ENCODE results near the gene NRP2. TPM values are rescaled to one million over a fixed set of nuclear protein-coding genes. Genes with fewer than 3 reads are reported as not detected.
A peak's percentile ranks its signal among the peaks of the same experiment; 100 is the strongest.

NRP2 gene
- total RNA-seq, 2 donors from 2014 or later: 2.5 to 2.6 TPM

- Mint-ChIP-seq H3K27ac (no peak overlapping the region), H3K36me3 (ENCODE audit: insufficient read depth in 2 of 2) (no peaks in the 10 kb centered on the region), H3K4me1 (ENCODE audit: low read depth) (no peaks in the 10 kb centered on the region), H3K4me3 (no peak overlapping the region), H3K27me3 (ENCODE audit: low read depth) (peaks cover 19% of the 10 kb centered on the region), H3K9me3 (no peaks in the 10 kb centered on the region)
- ATAC-seq (replicated peaks in 1 of 2) (no peak), DNase-seq (no peak)
These were observed 58.1 kb downstream of the NRP2 start for GRCh38 chr2:205740381-205740780.

- Mint-ChIP-seq H3K27me3 (ENCODE audit: low read depth) (peaks cover 19% of the 10 kb centered on the region), H3K9me3 (no peaks in the 10 kb centered on the region), H3K4me1 (ENCODE audit: low read depth) (no peaks in the 10 kb centered on the region), H3K4me3 (no peak overlapping the region), H3K36me3 (ENCODE audit: insufficient read depth in 2 of 2) (no peaks in the 10 kb centered on the region), H3K27ac (no peak overlapping the region)
- ATAC-seq (replicated peaks in 1 of 2) (no peak), DNase-seq (no peak)
These were observed 59.1 kb downstream of the NRP2 start for GRCh38 chr2:205741256-205741978.

- H3K27me3 Mint-ChIP-seq (ENCODE audit: low read depth): peaks cover 19% of the 10 kb centered on the region
- H3K27ac Mint-ChIP-seq: no peak overlapping the region
- H3K9me3 Mint-ChIP-seq: no peaks in the 10 kb centered on the region
- no peak overlapping the region for H3K4me3 Mint-ChIP-seq
- no peaks in the 10 kb centered on the region for H3K36me3 Mint-ChIP-seq (ENCODE audit: insufficient read depth in 2 of 2)
- no peak for DNase-seq
- no peak for ATAC-seq (replicated peaks in 1 of 2)
- H3K4me1 Mint-ChIP-seq (ENCODE audit: low read depth): peaks cover 1% of the 10 kb centered on the region
These were observed 60.8 kb downstream of the NRP2 start for GRCh38 chr2:205743137-205743536.

- H3K9me3 Mint-ChIP-seq: no peaks in the 10 kb centered on the region
- no peak overlapping the region for H3K27ac Mint-ChIP-seq
- DNase-seq: no peak
- no peaks in the 10 kb centered on the region for H3K36me3 Mint-ChIP-seq (ENCODE audit: insufficient read depth in 2 of 2)
- H3K4me3 Mint-ChIP-seq: no peak overlapping the region
- H3K4me1 Mint-ChIP-seq (ENCODE audit: low read depth): peaks cover 8% of the 10 kb centered on the region
- ATAC-seq (replicated peaks in 1 of 2): no peak
- peaks cover 23% of the 10 kb centered on the region for H3K27me3 Mint-ChIP-seq (ENCODE audit: low read depth)
These were observed 61.8 kb downstream of the NRP2 start for GRCh38 chr2:205744074-205744591.

GRCh38 chr2:205745661-205746419 lies 63.5 kb downstream of the NRP2 start:
- peaks cover 8% of the 10 kb centered on the region for H3K4me1 Mint-ChIP-seq (ENCODE audit: low read depth)
- no peaks in the 10 kb centered on the region for H3K36me3 Mint-ChIP-seq (ENCODE audit: insufficient read depth in 2 of 2)
- no peaks in the 10 kb centered on the region for H3K9me3 Mint-ChIP-seq
- no peak overlapping the region for H3K4me3 Mint-ChIP-seq
- ATAC-seq (replicated peaks in 1 of 2) (no peak), DNase-seq (no peak)
- peaks cover 28% of the 10 kb centered on the region for H3K27me3 Mint-ChIP-seq (ENCODE audit: low read depth)
- H3K27ac Mint-ChIP-seq: no peak overlapping the region

GRCh38 chr2:205746420-205746785 lies 64.1 kb downstream of the NRP2 start:
- no peak overlapping the region for H3K27ac Mint-ChIP-seq
- ATAC-seq (replicated peaks in 1 of 2): no peak
- H3K36me3 Mint-ChIP-seq (ENCODE audit: insufficient read depth in 2 of 2): no peaks in the 10 kb centered on the region
- H3K9me3 Mint-ChIP-seq: no peaks in the 10 kb centered on the region
- H3K4me1 Mint-ChIP-seq (ENCODE audit: low read depth): peaks cover 8% of the 10 kb centered on the region
- H3K27me3 Mint-ChIP-seq (ENCODE audit: low read depth): peaks cover 24% of the 10 kb centered on the region
- no peak overlapping the region for H3K4me3 Mint-ChIP-seq
- DNase-seq: no peak

GRCh38 chr2:205747829-205748386 lies 65.6 kb downstream of the NRP2 start:
- Mint-ChIP-seq H3K27ac (no peak overlapping the region), H3K9me3 (no peaks in the 10 kb centered on the region), H3K4me3 (no peak overlapping the region), H3K27me3 (ENCODE audit: low read depth) (peaks cover 22% of the 10 kb centered on the region), H3K36me3 (ENCODE audit: insufficient read depth in 2 of 2) (no peaks in the 10 kb centered on the region), H3K4me1 (ENCODE audit: low read depth) (peaks cover 8% of the 10 kb centered on the region)
- DNase-seq (no peak), ATAC-seq (replicated peaks in 1 of 2) (no peak)

- H3K27me3 Mint-ChIP-seq (ENCODE audit: low read depth): peaks cover 22% of the 10 kb centered on the region
- H3K4me1 Mint-ChIP-seq (ENCODE audit: low read depth): peaks cover 8% of the 10 kb centered on the region
- H3K27ac Mint-ChIP-seq: no peak overlapping the region
- peak in 1 of 2 donors; percentile 5 for DNase-seq
- ATAC-seq (replicated peaks in 1 of 2): peak; percentile 60 to 78
- no peak overlapping the region for H3K4me3 Mint-ChIP-seq
- H3K36me3 Mint-ChIP-seq (ENCODE audit: insufficient read depth in 2 of 2): no peaks in the 10 kb centered on the region
- H3K9me3 Mint-ChIP-seq: no peaks in the 10 kb centered on the region
These were observed 66.3 kb downstream of the NRP2 start for GRCh38 chr2:205748639-205749038.

- Mint-ChIP-seq H3K27me3 (ENCODE audit: low read depth) (peaks cover 22% of the 10 kb centered on the region), H3K9me3 (no peaks in the 10 kb centered on the region), H3K4me3 (no peak overlapping the region), H3K36me3 (ENCODE audit: insufficient read depth in 2 of 2) (no peaks in the 10 kb centered on the region), H3K27ac (no peak overlapping the region), H3K4me1 (ENCODE audit: low read depth) (peaks cover 8% of the 10 kb centered on the region)
- DNase-seq (no peak), ATAC-seq (replicated peaks in 1 of 2) (no peak)
These were observed 66.8 kb downstream of the NRP2 start for GRCh38 chr2:205749078-205749477.

GRCh38 chr2:205750797-205751196 lies 68.5 kb downstream of the NRP2 start:
- Mint-ChIP-seq H3K4me3 (no peak overlapping the region), H3K4me1 (ENCODE audit: low read depth) (peaks cover 8% of the 10 kb centered on the region), H3K9me3 (no peaks in the 10 kb centered on the region), H3K27me3 (ENCODE audit: low read depth) (peaks cover 32% of the 10 kb centered on the region), H3K36me3 (ENCODE audit: insufficient read depth in 2 of 2) (no peaks in the 10 kb centered on the region), H3K27ac (no peak overlapping the region)
- ATAC-seq (replicated peaks in 1 of 2) (no peak), DNase-seq (no peak)

- Mint-ChIP-seq H3K4me3 (no peak overlapping the region), H3K36me3 (ENCODE audit: insufficient read depth in 2 of 2) (no peaks in the 10 kb centered on the region), H3K27ac (no peak overlapping the region), H3K9me3 (no peaks in the 10 kb centered on the region), H3K27me3 (ENCODE audit: low read depth) (peaks cover 34% of the 10 kb centered on the region), H3K4me1 (ENCODE audit: low read depth) (peaks cover 8% of the 10 kb centered on the region)
- no peak for ATAC-seq (replicated peaks in 1 of 2)
- no peak for DNase-seq
These were observed 69.3 kb downstream of the NRP2 start for GRCh38 chr2:205751569-205752031.

GRCh38 chr2:205752296-205752820 lies 70.1 kb downstream of the NRP2 start:
- Mint-ChIP-seq H3K27me3 (ENCODE audit: low read depth) (peaks cover 34% of the 10 kb centered on the region), H3K9me3 (no peaks in the 10 kb centered on the region)
- ATAC-seq (replicated peaks in 1 of 2): no peak

GRCh38 chr2:205752924-205753323 lies 70.6 kb downstream of the NRP2 start:
- H3K27me3 Mint-ChIP-seq (ENCODE audit: low read depth): peaks cover 34% of the 10 kb centered on the region

More at GRCh38 chr2:205752296-205752820, 70.1 kb downstream of the NRP2 start:
- H3K36me3 Mint-ChIP-seq (ENCODE audit: insufficient read depth in 2 of 2): no peaks in the 10 kb centered on the region
- no peak for DNase-seq
- no peak overlapping the region for H3K4me3 Mint-ChIP-seq
- H3K27ac Mint-ChIP-seq: no peak overlapping the region
- H3K4me1 Mint-ChIP-seq (ENCODE audit: low read depth): peaks cover 8% of the 10 kb centered on the region

More at GRCh38 chr2:205752924-205753323, 70.6 kb downstream of the NRP2 start:
- DNase-seq: no peak
- no peak for ATAC-seq (replicated peaks in 1 of 2)
- H3K4me1 Mint-ChIP-seq (ENCODE audit: low read depth): peaks cover 8% of the 10 kb centered on the region
- H3K4me3 Mint-ChIP-seq: no peak overlapping the region
- no peak overlapping the region for H3K27ac Mint-ChIP-seq
- no peaks in the 10 kb centered on the region for H3K9me3 Mint-ChIP-seq
- no peaks in the 10 kb centered on the region for H3K36me3 Mint-ChIP-seq (ENCODE audit: insufficient read depth in 2 of 2)

All from activated T-cell treated with anti-CD3 and anti-CD28 coated beads, Interleukin-2, amount 50 U/mL, for 72 hours (primary cell).